Mesendoderm (in vitro differentiated cells): ENCODE results near the gene PKLR.

Experiments used
- DNase-seq: peaks from one replicate; pipeline ENCODE4 v3.0.0; 2013
- H2AK5ac ChIP-seq: 2 replicates; pipeline ENCODE4 v1.6.1; 2013; ENCODE audit warnings: low read length, inconsistent platforms
- H2BK120ac ChIP-seq: 2 replicates; pipeline ENCODE4 v1.6.1; 2013; ENCODE audit warnings: low read depth, mild to moderate bottlenecking, low read length, moderate library complexity, mixed read lengths
- H2BK15ac ChIP-seq: replicated peaks from 2 replicates; pipeline ENCODE4 v1.6.1; 2013; ENCODE audit warnings: low read depth, mild to moderate bottlenecking, moderate library complexity
- H2BK5ac ChIP-seq: 2 replicates; pipeline ENCODE4 v1.6.1; 2013; ENCODE audit warnings: low read length, inconsistent platforms
- H3K18ac ChIP-seq: 2 replicates; pipeline ENCODE4 v1.6.1; 2013; ENCODE audit warnings: mild to moderate bottlenecking, low read length, mixed read lengths
- H3K23ac ChIP-seq: one replicate; pipeline ENCODE4 v1.6.1; 2013; ENCODE audit warnings: low read length
- H3K27ac ChIP-seq: 2 replicates; pipeline ENCODE4 v1.5.1; 2013; ENCODE audit warnings: low read depth, mild to moderate bottlenecking, inconsistent platforms, low read length, moderate library complexity
- H3K27me3 ChIP-seq: 2 replicates; pipeline ENCODE4 v1.6.1; 2013; ENCODE audit warnings: low read length, control low read depth, mild to moderate bottlenecking, inconsistent platforms; ENCODE audit not compliant: insufficient read depth, poor library complexity
- H3K36me3 ChIP-seq: 2 replicates; pipeline ENCODE4 v1.6.1; 2013; ENCODE audit warnings: low read length, inconsistent platforms; ENCODE audit not compliant: control insufficient read depth, insufficient read depth
- H3K4ac ChIP-seq: one replicate; pipeline ENCODE4 v1.6.1; 2013; ENCODE audit warnings: low read depth, mild to moderate bottlenecking, low read length, moderate library complexity
- H3K4me1 ChIP-seq: 2 replicates; pipeline ENCODE4 v1.6.1; 2013; ENCODE audit warnings: low read depth, low read length, inconsistent platforms; ENCODE audit not compliant: control insufficient read depth
- H3K4me2 ChIP-seq: 2 replicates; pipeline ENCODE4 v1.6.1; 2013; ENCODE audit warnings: low read length
- H3K4me3 ChIP-seq: 2 replicates; pipeline ENCODE4 v1.5.1; 2013; ENCODE audit warnings: mild to moderate bottlenecking, low read length
- H3K56ac ChIP-seq: one replicate; pipeline ENCODE4 v1.6.1; 2013; ENCODE audit warnings: low read length
- H3K79me1 ChIP-seq: 2 replicates; pipeline ENCODE4 v1.6.1; 2013; ENCODE audit warnings: low read length, inconsistent platforms
- H3K79me2 ChIP-seq: 2 replicates; pipeline ENCODE4 v1.6.1; 2013; ENCODE audit warnings: mild to moderate bottlenecking, low read length; ENCODE audit not compliant: control insufficient read depth, insufficient read depth
- H3K9ac ChIP-seq: 2 replicates; pipeline ENCODE4 v1.6.1; 2013; ENCODE audit warnings: low read length, inconsistent platforms
- H4K5ac ChIP-seq: one replicate; pipeline ENCODE4 v1.6.1; 2013; ENCODE audit warnings: low read length
- H4K8ac ChIP-seq: one replicate; pipeline ENCODE4 v1.6.1; 2013; ENCODE audit warnings: low read depth, mild to moderate bottlenecking, control low read depth, low read length, moderate library complexity
- WGBS: extraction: QIAGEN DNeasy Blood & Tissue Kit; methylation state at CpG from one replicate; pipeline ENCODE4 v1.1.7; 2013; ENCODE audit warnings: low lambda C conversion rate, missing lambda C conversion rate; ENCODE audit not compliant: insufficient coverage; ENCODE audit errors: extremely low coverage; 5-methylcytosine and 5-hydroxymethylcytosine counted together

PKLR gene

DNA sequence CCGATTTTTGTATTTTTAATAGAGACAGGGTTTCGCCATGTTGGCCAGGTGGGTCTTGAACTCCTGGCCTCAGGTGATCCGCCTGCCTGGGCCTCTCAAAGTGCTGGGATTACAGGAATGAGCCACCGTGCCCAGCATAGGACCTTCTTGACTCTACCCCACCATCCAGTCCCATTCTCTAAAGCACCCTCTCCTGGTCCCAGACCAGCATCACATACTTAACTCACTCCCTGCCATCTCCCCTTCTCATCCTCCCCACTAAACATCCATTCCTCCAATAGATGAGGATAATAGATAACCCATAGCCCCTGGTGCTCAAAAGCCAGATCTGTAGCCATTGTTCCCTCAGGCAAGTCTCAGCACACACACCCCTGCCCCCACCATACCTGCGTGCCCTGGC, 48.0 kb downstream of the PKLR start:
- no peak overlapping the region for H3K9ac ChIP-seq
- H4K5ac ChIP-seq = no peak overlapping the region
- no peak overlapping the region for H3K23ac ChIP-seq
- peak overlapping the region; percentile 14 for H3K4me2 ChIP-seq
- DNase-seq = peak; percentile 77
- no peak overlapping the region for H3K27ac ChIP-seq
- H2BK120ac ChIP-seq = no peak overlapping the region
- H3K56ac ChIP-seq = peak overlapping the region; percentile 59
- no peak overlapping the region for H2BK15ac ChIP-seq
- no peak overlapping the region for H3K4me3 ChIP-seq
- H3K27me3 ChIP-seq = no peaks in the 10 kb centered on the region
- H3K79me1 ChIP-seq = peaks cover 4% of the 10 kb centered on the region
- no peak overlapping the region for H2BK5ac ChIP-seq
- no peak overlapping the region for H4K8ac ChIP-seq
- peaks cover 3% of the 10 kb centered on the region for H3K36me3 ChIP-seq
- no peak overlapping the region for H3K18ac ChIP-seq
- no CpG with 5 or more reads among the region's 5 CpGs for WGBS
- peaks cover 8% of the 10 kb centered on the region for H3K4me1 ChIP-seq
- H3K4ac ChIP-seq = no peak overlapping the region
- H2AK5ac ChIP-seq = no peak overlapping the region
- H3K79me2 ChIP-seq = no peaks in the 10 kb centered on the region

GRCh38 chr1:155251566-155251965, 49.7 kb downstream of the PKLR start:
- H2AK5ac ChIP-seq = no peak overlapping the region
- no peak for DNase-seq
- H3K4ac ChIP-seq = no peak overlapping the region
- H4K5ac ChIP-seq = no peak overlapping the region
- no peak overlapping the region for H2BK15ac ChIP-seq
- H3K4me2 ChIP-seq = no peak overlapping the region
- H3K27me3 ChIP-seq = no peaks in the 10 kb centered on the region
- peaks cover 8% of the 10 kb centered on the region for H3K4me1 ChIP-seq
- H2BK5ac ChIP-seq = no peak overlapping the region
- WGBS = no CpG with 5 or more reads among the region's 7 CpGs
- no peaks in the 10 kb centered on the region for H3K36me3 ChIP-seq
- no peak overlapping the region for H2BK120ac ChIP-seq
- no peak overlapping the region for H3K23ac ChIP-seq
- peaks cover 4% of the 10 kb centered on the region for H3K79me1 ChIP-seq
- no peak overlapping the region for H3K27ac ChIP-seq
- H3K56ac ChIP-seq = peak overlapping the region; percentile 42
- no peak overlapping the region for H3K4me3 ChIP-seq
- H3K9ac ChIP-seq = no peak overlapping the region
- no peaks in the 10 kb centered on the region for H3K79me2 ChIP-seq
- no peak overlapping the region for H4K8ac ChIP-seq
- H3K18ac ChIP-seq = no peak overlapping the region

- no peak overlapping the region for H3K27ac ChIP-seq
- no peak overlapping the region for H2AK5ac ChIP-seq
- H3K18ac ChIP-seq = peak overlapping the region; percentile 20
- no CpG with 5 or more reads among the region's 23 CpGs for WGBS
- peak overlapping the region; percentile 74 for H3K4me2 ChIP-seq
- H4K8ac ChIP-seq = no peak overlapping the region
- no peak overlapping the region for H4K5ac ChIP-seq
- DNase-seq = peak; percentile 96
- no peak overlapping the region for H2BK15ac ChIP-seq
- H3K79me2 ChIP-seq = no peaks in the 10 kb centered on the region
- H3K4me3 ChIP-seq = peak overlapping the region; percentile 52
- H3K56ac ChIP-seq = peak overlapping the region; percentile 92
- H3K4me1 ChIP-seq = peaks cover 8% of the 10 kb centered on the region
- peak overlapping the region; percentile 10 for H3K4ac ChIP-seq
- H3K36me3 ChIP-seq = no peaks in the 10 kb centered on the region
- peak overlapping the region; percentile 83 for H3K9ac ChIP-seq
- no peak overlapping the region for H3K23ac ChIP-seq
- H3K27me3 ChIP-seq = no peaks in the 10 kb centered on the region
- H3K79me1 ChIP-seq = peaks cover 4% of the 10 kb centered on the region
- H2BK5ac ChIP-seq = no peak overlapping the region
- no peak overlapping the region for H2BK120ac ChIP-seq
These were observed 50.4 kb downstream of the PKLR start for GRCh38 chr1:155250633-155251449.

DNA sequence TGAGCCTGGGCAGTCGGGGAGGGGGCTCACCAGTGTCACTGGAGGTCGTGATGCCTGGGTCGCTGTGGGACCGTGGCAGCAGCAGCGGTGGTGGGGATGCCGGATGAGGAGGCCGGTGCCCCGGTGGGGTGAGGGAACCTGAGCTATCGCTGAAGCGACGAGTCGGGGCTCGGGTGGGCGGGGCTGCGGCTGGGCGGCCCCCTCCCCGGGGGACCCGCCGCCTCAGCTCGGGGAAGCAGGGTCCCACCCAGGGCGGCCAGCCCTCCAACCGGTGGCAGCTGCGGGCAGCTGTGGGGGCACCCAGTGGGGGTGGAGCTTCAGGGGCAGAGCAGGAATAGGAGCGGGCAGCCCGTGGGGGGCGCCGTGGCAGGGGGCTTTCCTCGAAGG, 51.0 kb downstream of the PKLR start:
- Histone ChIP-seq H3K27ac (no peak overlapping the region), H3K18ac (peak overlapping the region; percentile 20), H3K4me2 (peak overlapping the region; percentile 74), H4K5ac (no peak overlapping the region), H3K4me1 (peaks cover 8% of the 10 kb centered on the region), H4K8ac (no peak overlapping the region), H2BK120ac (no peak overlapping the region), H3K79me1 (peaks cover 4% of the 10 kb centered on the region), H2BK5ac (no peak overlapping the region), H3K23ac (peak overlapping the region; percentile 92), H3K56ac (peak overlapping the region; percentile 92), H3K79me2 (no peaks in the 10 kb centered on the region), H3K9ac (peak overlapping the region; percentile 83), H3K4me3 (peak overlapping the region; percentile 52), H2AK5ac (peak overlapping the region; percentile 58), H3K27me3 (no peaks in the 10 kb centered on the region), H3K36me3 (no peaks in the 10 kb centered on the region), H2BK15ac (no peak overlapping the region), H3K4ac (peak overlapping the region; percentile 10)
- no CpG with 5 or more reads among the region's 28 CpGs for WGBS
- no peak for DNase-seq

GRCh38 chr1:155247667-155248553, 53.3 kb downstream of the PKLR start:
- no peak overlapping the region for H3K27ac ChIP-seq
- H3K56ac ChIP-seq = no peak overlapping the region
- H3K4me1 ChIP-seq = peaks cover 2% of the 10 kb centered on the region
- no peak overlapping the region for H2BK120ac ChIP-seq
- no peak overlapping the region for H2AK5ac ChIP-seq
- no peak overlapping the region for H2BK15ac ChIP-seq
- no peak overlapping the region for H3K18ac ChIP-seq
- H3K36me3 ChIP-seq = no peaks in the 10 kb centered on the region
- no peak overlapping the region for H3K4me2 ChIP-seq
- no peak overlapping the region for H3K23ac ChIP-seq
- no peaks in the 10 kb centered on the region for H3K27me3 ChIP-seq
- DNase-seq = no peak
- H3K79me2 ChIP-seq = no peaks in the 10 kb centered on the region
- no peak overlapping the region for H4K8ac ChIP-seq
- H3K9ac ChIP-seq = no peak overlapping the region
- H3K79me1 ChIP-seq = no peaks in the 10 kb centered on the region
- no peak overlapping the region for H4K5ac ChIP-seq
- WGBS = no CpG with 5 or more reads among the region's 26 CpGs
- no peak overlapping the region for H2BK5ac ChIP-seq
- H3K4me3 ChIP-seq = no peak overlapping the region
- no peak overlapping the region for H3K4ac ChIP-seq
